GM21526 (cell line): ENCODE data around the gene ESYT2.
"Not testable (repeated sequence)": the region's sequence is repeated elsewhere in the genome, so short reads cannot be mapped to it uniquely, and the experiment has no call there.

Experiments used
- ATAC-seq: cut with Tn5 transposase; IDR thresholded peaks from one replicate; pipeline ENCODE4 v1.9.1; 2021; ENCODE audit warnings: moderate library complexity; ENCODE audit not compliant: unreplicated experiment, low FRiP score

Gene ESYT2

DNA sequence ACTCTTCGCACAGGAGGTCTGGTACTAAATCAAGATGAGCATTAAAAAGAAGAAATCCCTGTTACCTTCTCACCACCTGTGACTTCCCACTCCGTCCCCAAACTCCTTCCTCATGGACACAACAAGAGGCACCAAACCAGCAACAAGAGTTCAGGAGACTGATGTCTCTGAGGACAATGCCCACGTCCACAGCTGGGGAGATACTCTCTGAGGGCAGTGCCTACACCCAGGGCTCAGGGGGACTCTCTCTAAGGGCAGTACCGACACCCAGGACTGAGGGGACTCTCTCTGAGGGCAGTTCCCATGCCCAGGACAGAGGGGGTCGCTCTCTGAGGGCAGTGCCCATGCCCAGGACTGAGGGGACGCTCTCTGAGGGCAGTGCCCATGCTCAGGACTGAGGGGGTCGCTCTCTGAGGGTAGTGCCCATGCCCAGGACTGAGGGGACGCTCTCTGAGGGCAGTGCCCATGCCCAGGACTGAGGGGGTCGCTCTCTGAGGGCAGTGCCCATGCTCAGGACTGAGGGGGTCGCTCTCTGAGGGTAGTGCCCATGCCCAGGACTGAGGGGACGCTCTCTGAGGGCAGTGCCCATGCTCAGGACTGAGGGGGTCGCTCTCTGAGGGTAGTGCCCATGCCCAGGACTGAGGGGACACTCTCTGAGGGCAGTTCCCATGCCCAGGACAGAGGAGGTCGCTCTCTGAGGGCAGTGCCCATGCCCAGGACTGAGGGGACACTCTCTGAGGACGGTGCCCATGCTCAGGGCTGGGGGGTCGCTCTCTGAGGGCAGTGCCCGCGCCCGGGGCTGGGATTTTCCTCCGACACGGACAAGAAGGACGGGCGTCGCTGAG is 125.4 kb downstream of the ESYT2 start:
- not testable (repeated sequence) for ATAC-seq

DNA sequence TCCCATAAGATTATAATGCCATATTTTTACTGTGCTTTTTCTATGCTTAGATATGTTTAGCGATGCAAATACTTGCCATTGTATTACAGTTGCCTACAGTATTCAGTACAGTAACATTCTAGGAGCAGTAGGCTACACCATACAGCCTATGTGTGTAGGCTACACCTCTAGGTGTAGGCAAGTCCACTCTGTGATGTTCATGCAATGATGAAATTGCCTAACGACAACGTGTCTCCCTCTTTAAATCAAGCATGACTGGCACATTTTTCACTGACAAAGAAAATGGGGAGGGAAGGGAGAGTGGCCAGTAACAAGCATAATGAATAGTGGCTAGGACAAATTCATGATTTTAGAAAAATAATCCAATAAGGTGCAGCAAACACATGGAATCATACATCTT is 126.4 kb downstream of the ESYT2 start:
- ATAC-seq: no peak

- ATAC-seq: no peak
Observed at GRCh38 chr7:158702196-158702595, 127.1 kb downstream of the ESYT2 start.

GRCh38 chr7:158700008-158700407 is 129.3 kb downstream of the ESYT2 start:
- no peak for ATAC-seq

DNA sequence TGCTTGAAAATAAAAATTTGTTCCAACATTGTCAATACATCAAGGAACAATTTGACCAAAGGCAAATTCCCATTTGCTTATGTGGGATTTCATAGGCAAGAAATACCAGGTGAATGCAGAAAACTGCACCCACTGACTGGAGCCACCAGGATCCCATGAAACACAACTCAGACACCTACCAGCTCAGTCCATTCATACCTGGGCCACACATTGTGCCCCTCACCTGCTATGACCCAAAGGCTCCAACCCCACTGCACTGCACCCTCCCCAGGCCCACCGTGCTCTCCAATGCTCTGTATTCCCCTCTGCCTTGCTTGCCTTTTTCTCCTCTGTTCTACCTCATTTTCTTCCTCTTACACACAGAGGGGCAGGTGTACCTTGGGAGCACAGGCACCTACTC is 130.0 kb downstream of the ESYT2 start:
- ATAC-seq: no peak

DNA sequence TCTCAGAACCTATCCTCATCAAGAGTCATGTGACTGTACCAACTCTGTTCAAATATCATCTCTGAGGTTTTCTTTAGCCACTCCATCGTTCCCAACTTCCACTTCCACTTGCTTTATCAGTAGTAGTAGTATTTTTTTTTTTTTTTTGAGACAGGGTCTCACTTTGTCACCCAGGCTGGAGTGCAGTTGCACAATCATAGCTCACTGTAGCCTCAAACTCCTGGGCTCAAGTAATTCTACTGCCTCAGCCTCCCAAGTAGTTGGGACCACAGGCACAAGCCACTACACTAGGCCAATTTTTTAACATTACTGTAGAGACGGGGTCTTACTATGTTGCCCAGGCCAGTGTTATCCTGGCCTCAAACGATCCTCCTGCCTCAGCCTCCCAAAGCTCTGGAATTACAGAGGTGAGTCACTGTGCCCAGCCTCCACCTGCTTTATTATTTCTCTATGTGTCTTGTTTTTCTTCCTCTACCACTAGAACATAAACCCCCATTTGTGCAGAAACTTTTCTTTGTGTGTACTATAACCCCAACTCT is 130.6 kb downstream of the ESYT2 start:
- ATAC-seq: no peak

DNA sequence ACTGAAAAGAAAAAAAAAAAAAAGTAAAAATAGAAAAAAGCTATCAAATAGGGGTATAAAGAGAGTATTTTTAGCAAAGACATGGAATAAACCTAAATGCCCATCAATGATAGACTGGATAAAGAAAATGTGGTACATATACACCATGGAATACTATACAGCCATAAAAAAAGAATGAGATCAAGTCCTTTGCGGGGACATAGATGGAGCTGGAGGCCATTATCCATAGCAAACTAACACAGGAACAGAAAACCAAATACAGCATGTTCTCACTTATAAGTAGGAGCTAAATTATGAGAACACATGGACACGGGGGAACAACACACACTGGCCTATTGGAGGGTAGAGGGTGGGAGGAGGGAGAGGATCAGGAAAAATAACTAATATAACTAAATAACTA is 131.7 kb downstream of the ESYT2 start:
- not testable (repeated sequence) for ATAC-seq

DNA sequence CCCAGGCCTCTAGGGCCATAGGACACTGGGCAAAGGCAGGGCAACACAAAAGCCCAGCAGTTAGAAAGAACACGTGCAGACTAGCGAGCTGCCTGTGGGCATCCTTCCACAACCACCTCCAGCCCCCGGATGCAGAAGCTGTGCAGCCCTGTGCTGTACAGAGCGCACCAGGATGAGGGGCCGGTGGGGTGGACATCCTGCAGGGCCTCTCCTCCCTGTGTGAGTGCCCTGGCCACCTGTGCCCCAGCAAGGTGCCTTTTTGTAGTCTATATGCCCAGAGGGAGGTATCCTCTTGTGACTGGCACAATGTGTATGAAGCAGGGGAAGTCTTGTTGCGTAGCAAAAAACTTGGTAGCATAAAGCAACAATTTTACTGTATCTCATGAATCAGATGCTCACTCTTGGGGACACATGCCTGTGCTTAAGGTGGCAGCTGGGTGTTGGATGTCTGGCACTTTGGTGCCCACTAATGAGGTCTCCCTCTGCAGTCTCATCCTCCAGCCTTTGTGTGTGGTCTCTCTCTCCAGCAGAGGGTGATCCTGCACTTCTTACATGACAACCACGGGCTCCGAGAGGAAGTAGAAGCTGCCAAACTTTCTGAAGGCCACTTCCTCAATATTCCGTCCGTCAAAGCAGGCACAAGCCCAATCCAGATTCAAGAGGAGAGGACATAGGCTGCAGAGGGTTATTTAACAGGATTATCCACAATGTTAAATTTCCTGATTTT is 133.4 kb downstream of the ESYT2 start:
- no peak for ATAC-seq

DNA sequence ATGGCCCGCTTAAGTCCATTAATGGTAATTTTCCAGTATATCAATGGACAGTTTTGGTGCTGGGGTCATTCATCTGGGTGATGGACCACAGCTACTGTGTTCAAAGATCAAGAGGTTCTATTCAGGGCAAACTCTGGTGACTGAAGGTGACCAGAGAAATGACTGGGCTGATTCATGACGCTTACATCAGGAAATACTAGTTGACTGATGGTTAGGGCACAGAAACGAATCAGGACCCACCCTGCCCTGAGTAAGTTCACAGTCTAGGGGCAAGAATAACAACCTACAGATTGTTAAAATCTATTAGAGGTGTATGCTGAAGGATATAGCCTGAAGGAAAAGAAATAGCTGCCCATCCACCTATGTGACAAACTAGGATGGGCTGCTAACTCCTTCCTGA is 134.3 kb downstream of the ESYT2 start:
- no peak for ATAC-seq

GRCh38 chr7:158694650-158695049 is 134.7 kb downstream of the ESYT2 start:
- ATAC-seq: no peak

- ATAC-seq: no peak
Observed at GRCh38 chr7:158689488-158689887, 139.8 kb downstream of the ESYT2 start.

GRCh38 chr7:158687406-158687805 is 141.9 kb downstream of the ESYT2 start:
- no peak for ATAC-seq

DNA sequence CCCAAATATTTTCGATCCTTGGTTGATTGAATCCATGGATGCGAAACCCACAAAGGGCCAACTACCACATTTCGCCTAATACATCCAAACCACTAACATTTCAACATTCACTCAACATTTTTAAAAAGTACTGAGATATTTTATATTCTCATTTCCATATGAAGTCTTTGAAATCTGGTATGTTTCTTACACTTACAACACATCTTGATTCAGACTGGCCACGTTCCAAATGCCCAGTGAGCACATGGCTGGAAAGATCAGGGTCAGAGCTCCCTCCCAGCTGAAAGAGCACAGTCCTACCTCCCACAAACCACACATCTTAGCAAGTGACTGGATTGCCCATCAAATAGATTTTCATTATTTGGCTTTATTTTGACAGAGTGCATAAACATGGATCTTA is 143.6 kb downstream of the ESYT2 start:
- no peak for ATAC-seq

DNA sequence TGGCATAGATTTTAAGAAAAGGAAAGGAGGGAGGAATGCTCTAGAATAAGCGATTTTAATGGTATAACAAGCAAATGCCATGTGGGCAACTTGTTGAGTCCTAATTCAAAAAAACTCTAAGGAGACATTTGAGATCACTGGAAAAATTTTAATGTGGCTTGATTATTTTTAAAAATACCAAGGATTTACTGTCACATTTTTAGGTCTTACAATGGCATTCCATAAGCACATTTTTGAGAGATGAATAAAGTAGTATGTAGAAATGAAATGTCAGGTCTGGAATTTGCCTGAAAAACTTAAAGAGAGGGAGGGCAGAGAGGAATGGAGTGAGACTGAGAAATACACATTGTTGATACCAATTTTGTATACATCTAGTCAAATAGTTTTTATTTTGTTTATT is 145.0 kb downstream of the ESYT2 start:
- ATAC-seq: no peak

GRCh38 chr7:158683541-158683940 is 145.8 kb downstream of the ESYT2 start:
- no peak for ATAC-seq

DNA sequence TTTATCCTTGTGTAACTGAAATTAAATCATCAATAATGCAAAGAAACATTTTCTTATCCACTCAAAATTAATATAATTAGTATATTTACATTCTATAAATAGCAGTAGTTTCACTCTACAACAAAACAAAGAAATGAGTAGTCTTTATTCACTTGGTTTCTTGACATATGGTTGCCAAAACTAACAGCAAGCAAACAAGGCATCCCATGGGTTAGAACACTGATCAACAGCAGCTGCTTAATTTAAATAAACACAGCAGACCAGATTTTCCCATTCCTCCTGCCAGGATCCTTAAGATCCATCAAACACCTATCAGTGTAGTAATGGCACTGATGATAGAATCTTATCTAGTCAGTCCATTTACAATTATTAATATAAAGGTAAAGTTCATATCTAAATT is 146.9 kb downstream of the ESYT2 start:
- ATAC-seq: no peak
